ENCODE measurements around the gene E2F8. TPM values are rescaled to one million over a fixed set of nuclear protein-coding genes. Genes with fewer than 3 reads are reported as not detected.

Gene E2F8
- total and polyA plus RNA-seq, 2 experiments from 2014 or later, result 8.3 to 10.6 TPM

DNA sequence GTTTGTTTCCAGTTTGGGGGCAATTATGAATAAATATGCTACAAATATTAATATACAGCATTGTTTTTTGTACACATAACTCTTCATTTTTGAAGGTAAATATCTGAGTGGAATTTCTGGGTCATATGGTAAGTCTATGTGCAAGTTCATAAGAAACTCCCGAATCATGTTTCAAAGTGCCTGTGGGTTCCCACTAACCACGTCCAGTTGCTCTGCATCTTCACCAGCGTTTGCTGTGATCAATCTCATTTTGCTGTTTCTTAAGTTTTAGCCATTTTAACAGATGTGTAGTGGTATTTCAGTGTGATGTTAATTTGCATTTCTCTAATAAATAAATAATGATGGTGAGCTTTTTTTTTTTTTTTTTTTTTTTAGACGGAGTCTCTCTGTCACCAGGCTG lies 24.7 kb downstream of the E2F8 start:
- H3K27me3 ChIP-seq (ENCODE audit: insufficient read depth), result no peaks in the 10 kb centered on the region
- no peak overlapping the region for H3K4me3 ChIP-seq
- ATAC-seq (no peak), DNase-seq (ENCODE audit: low spot score) (no peak)
- H3K9me3 Mint-ChIP-seq, result no peaks in the 10 kb centered on the region
- H3K79me2 ChIP-seq (replicated peaks; ENCODE audit: insufficient read depth), result no peaks in the 10 kb centered on the region
- H3K27ac Mint-ChIP-seq, result no peak overlapping the region
- H3F3A ChIP-seq (replicated peaks; ENCODE audit: low read depth), result no peaks in the 10 kb centered on the region
- no peak overlapping the region for H3K4me3 Mint-ChIP-seq
- no peaks in the 10 kb centered on the region for H3K9me2 ChIP-seq (ENCODE audit: insufficient read depth)
- H3K36me3 ChIP-seq (ENCODE audit: insufficient read depth), result no peaks in the 10 kb centered on the region
- no peaks in the 10 kb centered on the region for H3K36me3 Mint-ChIP-seq (ENCODE audit: low read depth)
- no peaks in the 10 kb centered on the region; the same call in 1 of the 3 replicates for H3K4me1 Mint-ChIP-seq
- H3K4me1 ChIP-seq (ENCODE audit: insufficient read depth), result no peaks in the 10 kb centered on the region
- no peaks in the 10 kb centered on the region for H4K20me1 ChIP-seq (replicated peaks; ENCODE audit: insufficient read depth)
- no peaks in the 10 kb centered on the region for H3K27me3 Mint-ChIP-seq (ENCODE audit: insufficient read depth, low read depth, poor library complexity)
- TF ChIP-seq POLR2AphosphoS5 (IDR thresholded peaks at IDR 0.05; ENCODE audit: low read depth) (no peak), EZH2 (IDR thresholded peaks at IDR 0.05; ENCODE audit: low read depth, unreplicated experiment) (no peak), EZH2phosphoT487 (IDR thresholded peaks at IDR 0.05; ENCODE audit: unreplicated experiment) (no peak), ZNF331 (CRISPR knock-in tag; IDR thresholded peaks at IDR 0.05; ENCODE audit: low read depth) (no peak), NANOG (IDR thresholded peaks at IDR 0.05; ENCODE audit: borderline replicate concordance) (no peak), ZNF114 (CRISPR knock-in tag; IDR thresholded peaks at IDR 0.05) (no peak)
- TF ChIP-seq, protein P1, sequence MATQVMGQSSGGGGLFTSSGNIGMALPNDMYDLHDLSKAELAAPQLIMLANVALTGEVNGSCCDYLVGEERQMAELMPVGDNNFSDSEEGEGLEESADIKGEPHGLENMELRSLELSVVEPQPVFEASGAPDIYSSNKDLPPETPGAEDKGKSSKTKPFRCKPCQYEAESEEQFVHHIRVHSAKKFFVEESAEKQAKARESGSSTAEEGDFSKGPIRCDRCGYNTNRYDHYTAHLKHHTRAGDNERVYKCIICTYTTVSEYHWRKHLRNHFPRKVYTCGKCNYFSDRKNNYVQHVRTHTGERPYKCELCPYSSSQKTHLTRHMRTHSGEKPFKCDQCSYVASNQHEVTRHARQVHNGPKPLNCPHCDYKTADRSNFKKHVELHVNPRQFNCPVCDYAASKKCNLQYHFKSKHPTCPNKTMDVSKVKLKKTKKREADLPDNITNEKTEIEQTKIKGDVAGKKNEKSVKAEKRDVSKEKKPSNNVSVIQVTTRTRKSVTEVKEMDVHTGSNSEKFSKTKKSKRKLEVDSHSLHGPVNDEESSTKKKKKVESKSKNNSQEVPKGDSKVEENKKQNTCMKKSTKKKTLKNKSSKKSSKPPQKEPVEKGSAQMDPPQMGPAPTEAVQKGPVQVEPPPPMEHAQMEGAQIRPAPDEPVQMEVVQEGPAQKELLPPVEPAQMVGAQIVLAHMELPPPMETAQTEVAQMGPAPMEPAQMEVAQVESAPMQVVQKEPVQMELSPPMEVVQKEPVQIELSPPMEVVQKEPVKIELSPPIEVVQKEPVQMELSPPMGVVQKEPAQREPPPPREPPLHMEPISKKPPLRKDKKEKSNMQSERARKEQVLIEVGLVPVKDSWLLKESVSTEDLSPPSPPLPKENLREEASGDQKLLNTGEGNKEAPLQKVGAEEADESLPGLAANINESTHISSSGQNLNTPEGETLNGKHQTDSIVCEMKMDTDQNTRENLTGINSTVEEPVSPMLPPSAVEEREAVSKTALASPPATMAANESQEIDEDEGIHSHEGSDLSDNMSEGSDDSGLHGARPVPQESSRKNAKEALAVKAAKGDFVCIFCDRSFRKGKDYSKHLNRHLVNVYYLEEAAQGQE (IDR thresholded peaks at IDR 0.05; ENCODE audit: unreplicated experiment), result no peak
- TF ChIP-seq, protein P2, sequence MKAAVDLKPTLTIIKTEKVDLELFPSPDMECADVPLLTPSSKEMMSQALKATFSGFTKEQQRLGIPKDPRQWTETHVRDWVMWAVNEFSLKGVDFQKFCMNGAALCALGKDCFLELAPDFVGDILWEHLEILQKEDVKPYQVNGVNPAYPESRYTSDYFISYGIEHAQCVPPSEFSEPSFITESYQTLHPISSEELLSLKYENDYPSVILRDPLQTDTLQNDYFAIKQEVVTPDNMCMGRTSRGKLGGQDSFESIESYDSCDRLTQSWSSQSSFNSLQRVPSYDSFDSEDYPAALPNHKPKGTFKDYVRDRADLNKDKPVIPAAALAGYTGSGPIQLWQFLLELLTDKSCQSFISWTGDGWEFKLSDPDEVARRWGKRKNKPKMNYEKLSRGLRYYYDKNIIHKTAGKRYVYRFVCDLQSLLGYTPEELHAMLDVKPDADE (IDR thresholded peaks at IDR 0.05), result no peak
- TF ChIP-seq, protein P3, sequence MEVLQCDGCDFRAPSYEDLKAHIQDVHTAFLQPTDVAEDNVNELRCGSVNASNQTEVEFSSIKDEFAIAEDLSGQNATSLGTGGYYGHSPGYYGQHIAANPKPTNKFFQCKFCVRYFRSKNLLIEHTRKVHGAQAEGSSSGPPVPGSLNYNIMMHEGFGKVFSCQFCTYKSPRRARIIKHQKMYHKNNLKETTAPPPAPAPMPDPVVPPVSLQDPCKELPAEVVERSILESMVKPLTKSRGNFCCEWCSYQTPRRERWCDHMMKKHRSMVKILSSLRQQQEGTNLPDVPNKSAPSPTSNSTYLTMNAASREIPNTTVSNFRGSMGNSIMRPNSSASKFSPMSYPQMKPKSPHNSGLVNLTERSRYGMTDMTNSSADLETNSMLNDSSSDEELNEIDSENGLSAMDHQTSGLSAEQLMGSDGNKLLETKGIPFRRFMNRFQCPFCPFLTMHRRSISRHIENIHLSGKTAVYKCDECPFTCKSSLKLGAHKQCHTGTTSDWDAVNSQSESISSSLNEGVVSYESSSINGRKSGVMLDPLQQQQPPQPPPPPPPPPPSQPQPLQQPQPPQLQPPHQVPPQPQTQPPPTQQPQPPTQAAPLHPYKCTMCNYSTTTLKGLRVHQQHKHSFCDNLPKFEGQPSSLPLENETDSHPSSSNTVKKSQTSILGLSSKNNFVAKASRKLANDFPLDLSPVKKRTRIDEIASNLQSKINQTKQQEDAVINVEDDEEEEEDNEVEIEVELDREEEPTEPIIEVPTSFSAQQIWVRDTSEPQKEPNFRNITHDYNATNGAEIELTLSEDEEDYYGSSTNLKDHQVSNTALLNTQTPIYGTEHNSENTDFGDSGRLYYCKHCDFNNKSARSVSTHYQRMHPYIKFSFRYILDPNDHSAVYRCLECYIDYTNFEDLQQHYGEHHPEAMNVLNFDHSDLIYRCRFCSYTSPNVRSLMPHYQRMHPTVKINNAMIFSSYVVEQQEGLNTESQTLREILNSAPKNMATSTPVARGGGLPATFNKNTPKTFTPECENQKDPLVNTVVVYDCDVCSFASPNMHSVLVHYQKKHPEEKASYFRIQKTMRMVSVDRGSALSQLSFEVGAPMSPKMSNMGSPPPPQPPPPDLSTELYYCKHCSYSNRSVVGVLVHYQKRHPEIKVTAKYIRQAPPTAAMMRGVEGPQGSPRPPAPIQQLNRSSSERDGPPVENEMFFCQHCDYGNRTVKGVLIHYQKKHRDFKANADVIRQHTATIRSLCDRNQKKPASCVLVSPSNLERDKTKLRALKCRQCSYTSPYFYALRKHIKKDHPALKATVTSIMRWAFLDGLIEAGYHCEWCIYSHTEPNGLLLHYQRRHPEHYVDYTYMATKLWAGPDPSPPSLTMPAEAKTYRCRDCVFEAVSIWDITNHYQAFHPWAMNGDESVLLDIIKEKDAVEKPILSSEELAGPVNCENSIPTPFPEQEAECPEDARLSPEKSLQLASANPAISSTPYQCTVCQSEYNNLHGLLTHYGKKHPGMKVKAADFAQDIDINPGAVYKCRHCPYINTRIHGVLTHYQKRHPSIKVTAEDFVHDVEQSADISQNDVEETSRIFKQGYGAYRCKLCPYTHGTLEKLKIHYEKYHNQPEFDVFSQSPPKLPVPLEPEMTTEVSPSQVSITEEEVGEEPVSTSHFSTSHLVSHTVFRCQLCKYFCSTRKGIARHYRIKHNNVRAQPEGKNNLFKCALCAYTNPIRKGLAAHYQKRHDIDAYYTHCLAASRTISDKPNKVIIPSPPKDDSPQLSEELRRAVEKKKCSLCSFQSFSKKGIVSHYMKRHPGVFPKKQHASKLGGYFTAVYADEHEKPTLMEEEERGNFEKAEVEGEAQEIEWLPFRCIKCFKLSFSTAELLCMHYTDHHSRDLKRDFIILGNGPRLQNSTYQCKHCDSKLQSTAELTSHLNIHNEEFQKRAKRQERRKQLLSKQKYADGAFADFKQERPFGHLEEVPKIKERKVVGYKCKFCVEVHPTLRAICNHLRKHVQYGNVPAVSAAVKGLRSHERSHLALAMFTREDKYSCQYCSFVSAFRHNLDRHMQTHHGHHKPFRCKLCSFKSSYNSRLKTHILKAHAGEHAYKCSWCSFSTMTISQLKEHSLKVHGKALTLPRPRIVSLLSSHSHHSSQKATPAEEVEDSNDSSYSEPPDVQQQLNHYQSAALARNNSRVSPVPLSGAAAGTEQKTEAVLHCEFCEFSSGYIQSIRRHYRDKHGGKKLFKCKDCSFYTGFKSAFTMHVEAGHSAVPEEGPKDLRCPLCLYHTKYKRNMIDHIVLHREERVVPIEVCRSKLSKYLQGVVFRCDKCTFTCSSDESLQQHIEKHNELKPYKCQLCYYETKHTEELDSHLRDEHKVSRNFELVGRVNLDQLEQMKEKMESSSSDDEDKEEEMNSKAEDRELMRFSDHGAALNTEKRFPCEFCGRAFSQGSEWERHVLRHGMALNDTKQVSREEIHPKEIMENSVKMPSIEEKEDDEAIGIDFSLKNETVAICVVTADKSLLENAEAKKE (CRISPR knock-in tag; IDR thresholded peaks at IDR 0.05), result no peak
- H2AFZ ChIP-seq, result no peak overlapping the region
- no peak overlapping the region for H3K4me2 ChIP-seq
- H3K27ac ChIP-seq (ENCODE audit: low read depth), result no peak overlapping the region
